22Rv1 (cell line): ENCODE measurements around the gene TYROBP.
"Not testable (repeated sequence)": the region's sequence is repeated elsewhere in the genome, so short reads cannot be mapped to it uniquely, and the experiment has no call there.

Source experiments
- H3K27ac ChIP-seq: fragments of 450-650 bp; 2 replicates; pipeline ENCODE4 v1.5.1; 2017
- CTCF ChIP-seq: fragments of 450-650 bp; IDR thresholded peaks from 2 replicates; pipeline ENCODE4 v1.5.1; 2017; ENCODE audit warnings: mild to moderate bottlenecking
- ZFX ChIP-seq: fragments of 450-650 bp; IDR thresholded peaks from 2 replicates; pipeline ENCODE4 v1.6.1; 2017; ENCODE audit warnings: antibody characterized with exemption, borderline replicate concordance

The TYROBP gene

DNA sequence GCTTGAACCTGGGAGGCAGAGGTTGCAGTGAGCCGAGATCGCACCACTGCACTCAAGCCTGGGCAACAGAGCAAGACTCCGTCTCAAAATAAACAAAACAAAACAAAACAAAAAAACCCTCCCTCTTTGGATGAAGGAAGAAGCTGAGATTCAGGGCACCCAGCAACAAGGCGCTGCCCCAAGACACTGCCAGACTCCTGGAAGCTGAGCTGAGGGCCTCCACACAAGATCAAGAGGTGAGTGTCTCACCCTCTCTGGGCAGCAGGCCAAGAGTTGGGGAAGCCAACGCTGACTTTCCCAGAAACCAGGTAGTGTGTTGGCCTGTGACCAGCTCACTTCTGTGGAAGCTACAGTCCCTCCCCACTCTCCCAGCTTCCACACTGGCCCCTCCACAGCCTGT is 3.7 kb upstream of the TYROBP start:
- TF ChIP-seq ZFX (no peak), CTCF (no peak)
- no peak overlapping the region for H3K27ac ChIP-seq

GRCh38 chr19:35911173-35911572 is 3.1 kb upstream of the TYROBP start:
- TF ChIP-seq ZFX: no peak
- no peak for TF ChIP-seq CTCF
- H3K27ac ChIP-seq: no peak overlapping the region

DNA sequence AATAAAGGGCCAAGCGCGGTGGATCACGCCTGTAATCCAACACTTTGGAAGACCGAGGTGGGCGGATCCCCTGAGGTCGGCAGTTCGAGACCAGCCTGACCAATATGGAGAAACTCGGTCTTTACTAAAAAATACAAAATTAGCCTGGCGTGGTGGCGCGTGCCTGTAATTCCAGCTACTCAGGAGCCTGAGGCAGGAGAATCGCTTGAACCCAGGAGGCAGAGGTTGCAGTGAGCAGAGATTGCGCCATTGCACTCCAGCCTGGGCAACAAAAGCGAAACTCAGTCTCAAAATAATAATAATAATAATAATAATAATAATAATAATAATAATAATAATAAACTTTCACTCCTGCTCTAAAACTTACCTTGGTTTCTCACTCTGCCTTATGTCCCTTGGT is 2.3 kb upstream of the TYROBP start:
- not testable (repeated sequence) for H3K27ac ChIP-seq

DNA sequence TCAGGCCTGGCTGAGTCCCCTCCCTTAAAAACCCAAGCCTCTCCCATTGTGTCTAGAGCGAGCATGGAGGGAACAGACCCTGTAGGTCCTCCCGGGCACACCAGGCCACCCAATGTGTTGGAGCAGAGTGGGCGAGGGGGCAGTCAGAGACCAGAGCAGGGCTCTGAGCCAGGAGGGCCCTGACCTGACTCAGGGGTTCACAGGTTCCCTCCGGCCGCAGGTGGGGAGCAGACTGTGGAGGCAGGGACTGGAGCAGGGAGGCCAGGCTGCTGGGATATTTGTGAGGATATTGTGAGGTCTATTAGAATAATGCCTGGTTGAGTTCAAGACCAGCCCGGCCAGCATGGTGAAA is 1.6 kb upstream of the TYROBP start:
- no peak overlapping the region for H3K27ac ChIP-seq
- TF ChIP-seq CTCF (no peak), ZFX (no peak)

GRCh38 chr19:35908973-35909683 is 1.0 kb upstream of the TYROBP start:
- TF ChIP-seq CTCF (no peak), ZFX (no peak)
- H3K27ac ChIP-seq: no peak overlapping the region

GRCh38 chr19:35907377-35907745 is 734 bp downstream of the TYROBP start:
- H3K27ac ChIP-seq: no peak overlapping the region

DNA sequence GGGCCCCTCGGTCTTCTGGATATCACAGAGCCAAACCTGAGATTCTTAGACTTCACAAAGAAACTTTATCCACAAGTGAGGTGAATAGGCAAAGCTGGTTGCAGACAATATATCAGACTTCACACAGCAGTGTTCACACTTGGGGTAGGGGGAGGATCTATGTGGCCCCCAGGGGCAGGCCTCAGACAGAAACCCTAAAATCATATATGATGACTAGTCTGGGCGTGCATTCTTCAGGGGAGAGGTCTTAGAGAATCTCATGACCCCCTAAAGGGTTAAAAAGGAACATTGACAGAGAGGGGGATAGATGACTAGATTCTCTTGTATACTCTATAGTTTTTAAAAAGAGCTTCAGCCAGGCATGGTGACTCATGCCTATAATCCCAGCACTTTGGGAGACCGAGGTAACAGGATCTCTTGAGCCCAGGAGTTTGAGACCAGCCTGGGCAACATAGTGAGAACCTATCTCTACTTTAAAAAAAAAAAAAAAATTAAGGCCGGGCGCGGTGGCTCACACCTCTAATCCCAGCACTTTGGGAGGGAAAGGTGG is 2.8 kb downstream of the TYROBP start:
- no peak overlapping the region for H3K27ac ChIP-seq
- TF ChIP-seq CTCF (no peak), ZFX (no peak)

More at GRCh38 chr19:35907377-35907745, 734 bp downstream of the TYROBP start:
- no peak for TF ChIP-seq ZFX
- TF ChIP-seq CTCF: no peak
